Keratinocyte (primary cell): ENCODE results near the gene PSMB2.

Source experiments
- CTCF ChIP-seq, 3 experiments: IDR thresholded peaks in 1 of 3; conservative IDR thresholded peaks in 1 of 3; optimal IDR thresholded peaks in 1 of 3; 2 replicates in 2 of 3; 3 replicates in 1 of 3; pipeline versions ENCODE3 to v1.5.1; 2011; ENCODE audit warnings: low read length in 3 of 3, mild to moderate bottlenecking in 3 of 3, moderate library complexity in 2 of 3, control low read depth in 1 of 3, inconsistent platforms in 1 of 3; ENCODE audit not compliant: insufficient read depth in 2 of 3; ENCODE audit errors: extremely low read depth in 1 of 3
- EZH2 ChIP-seq: IDR thresholded peaks from one replicate; pipeline ENCODE4 v1.6.1; 2012; ENCODE audit warnings: inconsistent platforms, mild to moderate bottlenecking, low read length, moderate library complexity

- no peak for TF ChIP-seq EZH2
- no peak for TF ChIP-seq CTCF (optimal IDR thresholded peaks at IDR 0.05 in 1 of 3, IDR thresholded peaks at IDR 0.05 in 1 of 3, conservative IDR thresholded peaks at IDR 0.05 in 1 of 3; ENCODE audit: extremely low read depth in 1 of 3, insufficient read depth in 2 of 3, low read length in 3 of 3)
Observed at GRCh38 chr1:35559317-35559944, 81.9 kb downstream of the PSMB2 start.
